WTC11 (cell line): ENCODE data around the gene TSSC4.

Experiments used
- ATF6 ChIP-seq: sonication (generic); formaldehyde crosslinking; IDR thresholded peaks from 2 replicates; pipeline ENCODE4 v1.8.1; 2023; ENCODE audit warnings: mild to moderate bottlenecking, missing genetic modification reagents
- NFYB ChIP-seq: sonication (generic); formaldehyde crosslinking; conservative IDR thresholded peaks from 2 replicates; pipeline ENCODE4 v1.8.0; 2022; ENCODE audit warnings: low read depth, missing genetic modification reagents

DNA sequence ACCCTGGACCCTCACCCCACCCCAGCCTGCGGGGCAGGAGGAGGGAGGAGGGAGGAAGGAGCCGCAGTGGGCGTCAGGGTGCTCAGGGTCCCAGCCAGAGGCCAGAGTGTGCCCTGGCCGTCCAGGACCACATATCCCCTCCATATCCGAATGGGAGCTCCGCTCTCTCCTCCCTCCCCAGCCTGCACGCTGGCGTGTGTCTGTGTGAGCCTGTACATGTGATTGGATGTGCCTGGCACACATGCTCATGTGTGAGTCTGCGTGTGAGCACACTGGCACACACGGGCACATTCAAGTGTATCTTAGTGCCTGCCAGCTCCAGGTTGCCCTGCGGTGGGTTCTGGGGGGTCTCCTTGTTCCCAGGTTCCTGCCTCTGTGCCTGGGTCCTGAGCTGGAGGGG lies 8.1 kb downstream of the TSSC4 start:
- TF ChIP-seq ATF6 (no peak), NFYB (CRISPR knock-in tag) (no peak)
